HepG2 (cell line): ENCODE measurements around the gene SRCAP. TPM values are rescaled to one million over a fixed set of nuclear protein-coding genes. Genes with fewer than 3 reads are reported as not detected.

ENCODE experiments used
- AKAP8 ChIP-seq: sonication (generic); formaldehyde crosslinking; IDR thresholded peaks from 2 replicates; pipeline ENCODE4 v1.5.1; 2020; ENCODE audit warnings: mild to moderate bottlenecking, missing genetic modification reagents
- ARNT2 ChIP-seq: sonication (generic); formaldehyde crosslinking; IDR thresholded peaks from 2 replicates; pipeline ENCODE4 v1.8.0; 2022; ENCODE audit warnings: mild to moderate bottlenecking, low read depth, missing genetic modification reagents, moderate library complexity
- DMAP1 ChIP-seq: IDR thresholded peaks from 2 replicates; pipeline ENCODE4 v1.6.1; 2016
- DNMT1 ChIP-seq: sonication (generic); formaldehyde crosslinking; IDR thresholded peaks from 2 replicates; pipeline ENCODE4 v1.5.1; 2020; ENCODE audit warnings: mild to moderate bottlenecking, missing genetic modification reagents
- GPN1 ChIP-seq: sonication (generic); formaldehyde crosslinking; IDR thresholded peaks from 2 replicates; pipeline ENCODE4 v1.5.1; 2020; ENCODE audit warnings: missing genetic modification reagents, borderline replicate concordance
- HMGXB3 ChIP-seq: sonication (generic); formaldehyde crosslinking; IDR thresholded peaks from 2 replicates; pipeline ENCODE4 v1.4.0; 2020; ENCODE audit warnings: missing genetic modification reagents, borderline replicate concordance
- HNF4G ChIP-seq, 2 experiments: sonication (generic) in 1 of 2; formaldehyde crosslinking in 1 of 2; IDR thresholded peaks; 2 replicates each; pipeline versions ENCODE4 v1.4.0 to v1.6.1; 2011 to 2020; ENCODE audit warnings: borderline replicate concordance in 2 of 2, low read depth in 2 of 2, mild to moderate bottlenecking in 2 of 2, low read length in 1 of 2, missing genetic modification reagents in 1 of 2, moderate library complexity in 1 of 2
- MAZ ChIP-seq, 2 experiments: sonication (generic) in 1 of 2; formaldehyde crosslinking in 1 of 2; IDR thresholded peaks; 2 replicates each; pipeline versions ENCODE4 v1.5.0 to v1.6.1; 2012 to 2020; ENCODE audit warnings: low read depth in 2 of 2, mild to moderate bottlenecking in 2 of 2, borderline replicate concordance in 1 of 2, improper control_type of control experiment in 1 of 2, low read length in 1 of 2, missing genetic modification reagents in 1 of 2, moderate library complexity in 1 of 2
- RBM22 ChIP-seq: fragments of 200-400 bp; formaldehyde crosslinking; optimal IDR thresholded peaks from 2 replicates; pipeline ENCODE3; 2017; ENCODE audit warnings: mild to moderate bottlenecking, low read length, moderate library complexity
- RCOR2 ChIP-seq: IDR thresholded peaks from 2 replicates; pipeline ENCODE4 v1.6.1; 2016; ENCODE audit warnings: missing biosample characterization, missing genetic modification reagents
- ZFY ChIP-seq: sonication (generic); formaldehyde crosslinking; IDR thresholded peaks from 2 replicates; pipeline ENCODE4 v1.4.0; 2020; ENCODE audit warnings: missing genetic modification reagents
- ZNF549 ChIP-seq: sonication (generic); formaldehyde crosslinking; IDR thresholded peaks from 2 replicates; pipeline ENCODE4 v1.5.0; 2020; ENCODE audit warnings: missing genetic modification reagents
- ZNF562 ChIP-seq: sonication (generic); formaldehyde crosslinking; IDR thresholded peaks from 2 replicates; pipeline ENCODE4 v1.8.0; 2022; ENCODE audit warnings: missing genetic modification reagents, borderline replicate concordance
- ZNF670 ChIP-seq: sonication (generic); formaldehyde crosslinking; IDR thresholded peaks from 2 replicates; pipeline ENCODE4 v1.8.0; 2022; ENCODE audit warnings: mild to moderate bottlenecking, missing genetic modification reagents, borderline replicate concordance
- ZNF839 ChIP-seq: sonication (generic); formaldehyde crosslinking; IDR thresholded peaks from 2 replicates; pipeline ENCODE4 v1.4.0; 2020; ENCODE audit warnings: missing genetic modification reagents, mild to moderate bottlenecking, borderline replicate concordance
- polyA plus RNA-seq, 8 experiments: library from polyadenylated mRNA; depleted of rRNA in 3 of 8; stranded (reverse) in 7 of 8; unstranded in 1 of 8; fragments of >200 nt; fragmentation: Illumina TruSeq in 4 of 8; extraction: Trizol in 4 of 8; gene quantifications; 2 replicates each; pipeline versions ENCODE4 v1.2.1 to v1.2.3, GENCODE V29; 2011 to 2016; ENCODE audit warnings: low read depth in 4 of 8, missing spikeins in 1 of 8, mixed read lengths in 1 of 8; ENCODE audit not compliant: insufficient read depth in 1 of 8
- total RNA-seq, 5 experiments: library from RNA; depleted of rRNA; stranded (reverse); fragments of >200 nt; fragmentation: Illumina TruSeq; extraction: Trizol; gene quantifications; 2 replicates each; pipeline ENCODE4 v1.2.3, GENCODE V29; 2016; ENCODE audit warnings: low read depth in 1 of 5
- TF ChIP-seq, protein P1 (sequence below): sonication (generic); formaldehyde crosslinking; IDR thresholded peaks from 2 replicates; pipeline ENCODE4 v1.9.0; 2022; ENCODE audit warnings: missing genetic modification reagents, mild to moderate bottlenecking, borderline replicate concordance
- TF ChIP-seq, protein P2 (sequence below): sonication (generic); formaldehyde crosslinking; IDR thresholded peaks from 2 replicates; pipeline ENCODE4 v1.8.1; 2023; ENCODE audit warnings: mild to moderate bottlenecking, moderate library complexity, missing genetic modification reagents
- TF ChIP-seq, protein P3 (sequence below): sonication (generic); formaldehyde crosslinking; IDR thresholded peaks from 2 replicates; pipeline ENCODE4 v1.5.1; 2020; ENCODE audit warnings: missing genetic modification reagents, mild to moderate bottlenecking, borderline replicate concordance

Gene SRCAP
- total and polyA plus RNA-seq, 2 of the 13 experiments (the other 11 are each of a cell fraction or from before 2014, with no cell fraction given), result 4.9 to 9.0 TPM

DNA sequence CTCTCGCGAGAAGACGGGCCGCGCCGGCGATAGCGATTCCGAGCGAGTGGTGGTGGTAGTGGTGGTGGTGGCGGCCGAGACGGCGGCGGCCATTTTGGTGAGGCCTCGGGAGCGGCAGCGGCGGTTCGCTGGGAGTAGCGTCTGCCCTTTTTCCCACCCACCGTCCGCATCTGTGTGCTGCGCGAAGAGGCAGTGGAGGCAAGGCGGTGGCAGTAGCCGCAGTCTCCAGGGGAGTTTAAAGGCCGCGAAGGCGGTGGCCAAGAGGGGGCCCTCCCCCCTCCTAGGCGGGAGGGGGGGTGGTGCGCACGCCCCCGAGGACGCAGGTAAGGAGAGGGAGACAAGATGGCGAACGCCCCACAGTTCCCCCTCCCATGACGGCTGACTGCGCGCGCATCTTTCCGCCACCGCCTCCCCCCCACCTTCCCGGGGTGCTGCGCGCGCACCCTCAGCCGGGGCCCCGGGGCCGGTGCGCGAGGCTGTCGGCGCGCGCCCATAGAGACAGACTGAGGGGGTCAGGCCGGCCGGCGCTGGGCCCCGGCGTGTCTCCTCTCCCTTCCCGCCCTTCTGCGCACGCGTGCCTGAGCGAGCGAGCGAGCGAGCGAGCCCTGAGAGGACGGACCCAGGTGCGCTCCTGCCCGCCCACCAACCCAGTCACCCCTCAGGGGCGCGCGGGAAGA lies 694 bp upstream of the SRCAP start (continued):
- TF ChIP-seq, protein P1, sequence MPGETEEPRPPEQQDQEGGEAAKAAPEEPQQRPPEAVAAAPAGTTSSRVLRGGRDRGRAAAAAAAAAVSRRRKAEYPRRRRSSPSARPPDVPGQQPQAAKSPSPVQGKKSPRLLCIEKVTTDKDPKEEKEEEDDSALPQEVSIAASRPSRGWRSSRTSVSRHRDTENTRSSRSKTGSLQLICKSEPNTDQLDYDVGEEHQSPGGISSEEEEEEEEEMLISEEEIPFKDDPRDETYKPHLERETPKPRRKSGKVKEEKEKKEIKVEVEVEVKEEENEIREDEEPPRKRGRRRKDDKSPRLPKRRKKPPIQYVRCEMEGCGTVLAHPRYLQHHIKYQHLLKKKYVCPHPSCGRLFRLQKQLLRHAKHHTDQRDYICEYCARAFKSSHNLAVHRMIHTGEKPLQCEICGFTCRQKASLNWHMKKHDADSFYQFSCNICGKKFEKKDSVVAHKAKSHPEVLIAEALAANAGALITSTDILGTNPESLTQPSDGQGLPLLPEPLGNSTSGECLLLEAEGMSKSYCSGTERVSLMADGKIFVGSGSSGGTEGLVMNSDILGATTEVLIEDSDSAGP (CRISPR knock-in tag), result peak; percentile 98
- TF ChIP-seq ZFY (peak; percentile 95), DNMT1 (CRISPR knock-in tag) (peak; percentile 75), RCOR2 (CRISPR knock-in tag) (no peak; the same call in 1 of the 2 replicates), GPN1 (CRISPR knock-in tag) (0 out of 2 replicates have a peak, but pooled peaks have one; percentile 44), RBM22 (peak; percentile 96), ZNF562 (CRISPR knock-in tag) (no peak), ARNT2 (CRISPR knock-in tag) (peak; percentile 99), ZNF670 (CRISPR knock-in tag) (no peak; the same call in 1 of the 2 replicates), HNF4G (IDR thresholded peaks at IDR 0.05; ENCODE audit: borderline replicate concordance, low read depth, low read length) (peak; percentile 14; the same call in 1 of the 2 replicates), HNF4G (CRISPR knock-in tag; IDR thresholded peaks at IDR 0.05; ENCODE audit: borderline replicate concordance, low read depth) (no peak; the same call in 1 of the 2 replicates), DMAP1 (peak; percentile 99), HMGXB3 (CRISPR knock-in tag) (peak; percentile 97), AKAP8 (peak; percentile 97), MAZ (IDR thresholded peaks at IDR 0.05; ENCODE audit: borderline replicate concordance, low read depth, low read length) (peak; percentile 96), MAZ (CRISPR knock-in tag; IDR thresholded peaks at IDR 0.05; ENCODE audit: low read depth) (peak; percentile 100), ZNF549 (CRISPR knock-in tag) (no peak), ZNF839 (CRISPR knock-in tag) (0 out of 2 replicates have a peak, but pooled peaks have one; percentile 86)
- TF ChIP-seq, protein P2, sequence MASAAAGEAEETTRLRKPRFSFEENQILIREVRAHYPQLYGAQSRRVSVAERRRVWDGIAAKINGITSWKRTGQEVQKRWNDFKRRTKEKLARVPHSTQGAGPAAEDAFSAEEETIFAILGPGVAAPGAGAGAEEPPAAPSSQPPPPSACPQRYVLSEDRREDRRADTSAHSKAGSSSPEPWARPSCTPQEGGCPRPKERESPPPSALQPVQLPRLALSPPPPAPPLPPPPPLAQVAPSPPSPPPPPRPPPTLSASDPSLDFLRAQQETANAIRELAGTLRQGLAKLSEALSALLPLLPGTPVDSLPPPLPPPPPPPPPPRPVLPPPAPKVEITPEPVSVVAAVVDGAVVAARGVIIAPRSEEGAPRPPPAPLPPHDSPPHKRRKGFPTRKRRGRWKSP (CRISPR knock-in tag), result peak; percentile 90
- TF ChIP-seq, protein P3, sequence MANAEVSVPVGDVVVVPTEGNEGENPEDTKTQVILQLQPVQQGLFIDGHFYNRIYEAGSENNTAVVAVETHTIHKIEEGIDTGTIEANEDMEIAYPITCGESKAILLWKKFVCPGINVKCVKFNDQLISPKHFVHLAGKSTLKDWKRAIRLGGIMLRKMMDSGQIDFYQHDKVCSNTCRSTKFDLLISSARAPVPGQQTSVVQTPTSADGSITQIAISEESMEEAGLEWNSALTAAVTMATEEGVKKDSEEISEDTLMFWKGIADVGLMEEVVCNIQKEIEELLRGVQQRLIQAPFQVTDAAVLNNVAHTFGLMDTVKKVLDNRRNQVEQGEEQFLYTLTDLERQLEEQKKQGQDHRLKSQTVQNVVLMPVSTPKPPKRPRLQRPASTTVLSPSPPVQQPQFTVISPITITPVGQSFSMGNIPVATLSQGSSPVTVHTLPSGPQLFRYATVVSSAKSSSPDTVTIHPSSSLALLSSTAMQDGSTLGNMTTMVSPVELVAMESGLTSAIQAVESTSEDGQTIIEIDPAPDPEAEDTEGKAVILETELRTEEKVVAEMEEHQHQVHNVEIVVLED, result peak; percentile 94
